Measurements from ENCODE around the gene JUND. TPM values are rescaled to one million over a fixed set of nuclear protein-coding genes. Genes with fewer than 3 reads are reported as not detected.

Gene JUND
- total RNA-seq, 1 donor from 2014 or later = 225 TPM

DNA sequence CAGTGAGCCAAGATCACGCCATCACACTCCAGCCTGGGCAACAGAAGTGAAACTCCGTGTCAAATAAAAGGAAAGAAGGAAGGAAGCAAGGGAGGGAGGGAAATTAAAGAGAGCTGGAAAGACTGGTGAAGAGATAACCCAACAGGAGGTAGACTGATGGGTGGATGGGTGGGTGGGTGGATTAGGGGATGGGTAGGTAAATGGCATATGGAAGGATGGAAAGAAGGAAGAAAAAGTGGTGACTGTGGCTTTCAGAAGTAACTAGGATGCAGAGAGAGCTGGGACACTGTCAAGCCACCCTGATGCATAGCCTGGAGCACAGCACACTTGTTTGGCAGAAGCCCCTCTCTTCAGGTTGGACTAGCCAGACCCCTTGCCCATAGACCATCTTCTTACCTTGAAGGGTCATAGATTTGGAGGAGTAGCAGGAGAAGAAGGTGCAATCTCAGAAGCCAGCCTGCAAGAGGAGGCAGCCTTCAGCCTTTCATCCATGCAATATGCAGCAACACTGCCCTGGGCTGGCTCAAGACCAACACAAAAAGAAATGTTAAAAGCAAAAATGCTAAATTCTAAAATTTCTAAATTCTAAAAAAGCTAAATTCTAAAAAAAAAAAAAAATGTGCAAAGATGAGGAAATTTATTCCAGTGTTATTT is 12.2 kb downstream of the JUND start:
- ATAC-seq (ENCODE audit: low read depth) = no peak
- Mint-ChIP-seq H3K27me3 (no peaks in the 10 kb centered on the region), H3K9me3 (no peaks in the 10 kb centered on the region), H3K4me3 (no peak overlapping the region), H3K36me3 (ENCODE audit: low read depth) (peaks cover 52% of the 10 kb centered on the region), H3K27ac (no peak overlapping the region), H3K4me1 (peaks cover 8% of the 10 kb centered on the region)
- CTCF ChIA-PET = interaction anchor here (1.0 to 3.0 kb wide), 4 partner anchors 10 to 61 kb away, joined by 3 to 11 read pairs (median 4); partner anchors contain the start of gene LSM4
- no peak for DNase-seq
- intact Hi-C loops (cut with micrococcal nuclease) = no loop called here
- TF ChIP-seq, protein P1, sequence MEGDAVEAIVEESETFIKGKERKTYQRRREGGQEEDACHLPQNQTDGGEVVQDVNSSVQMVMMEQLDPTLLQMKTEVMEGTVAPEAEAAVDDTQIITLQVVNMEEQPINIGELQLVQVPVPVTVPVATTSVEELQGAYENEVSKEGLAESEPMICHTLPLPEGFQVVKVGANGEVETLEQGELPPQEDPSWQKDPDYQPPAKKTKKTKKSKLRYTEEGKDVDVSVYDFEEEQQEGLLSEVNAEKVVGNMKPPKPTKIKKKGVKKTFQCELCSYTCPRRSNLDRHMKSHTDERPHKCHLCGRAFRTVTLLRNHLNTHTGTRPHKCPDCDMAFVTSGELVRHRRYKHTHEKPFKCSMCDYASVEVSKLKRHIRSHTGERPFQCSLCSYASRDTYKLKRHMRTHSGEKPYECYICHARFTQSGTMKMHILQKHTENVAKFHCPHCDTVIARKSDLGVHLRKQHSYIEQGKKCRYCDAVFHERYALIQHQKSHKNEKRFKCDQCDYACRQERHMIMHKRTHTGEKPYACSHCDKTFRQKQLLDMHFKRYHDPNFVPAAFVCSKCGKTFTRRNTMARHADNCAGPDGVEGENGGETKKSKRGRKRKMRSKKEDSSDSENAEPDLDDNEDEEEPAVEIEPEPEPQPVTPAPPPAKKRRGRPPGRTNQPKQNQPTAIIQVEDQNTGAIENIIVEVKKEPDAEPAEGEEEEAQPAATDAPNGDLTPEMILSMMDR (IDR thresholded peaks at IDR 0.05) = no peak
- POLR2A ChIA-PET = interaction anchor here (0.6 to 20.0 kb wide), 8 partner anchors 8 to 289 kb away, joined by 3 to 857 read pairs (median 4); partner anchors contain the start of gene LSM4

GRCh38 chr19:18266771-18267686 is 14.4 kb downstream of the JUND start:
- TF ChIP-seq, protein P1 (IDR thresholded peaks at IDR 0.05) = no peak
- DNase-seq (no peak), ATAC-seq (ENCODE audit: low read depth) (no peak)
- H3K27ac Mint-ChIP-seq = no peak overlapping the region
- intact Hi-C loops (cut with micrococcal nuclease) = no loop called here
- POLR2A ChIA-PET = no interaction called here
- no peaks in the 10 kb centered on the region for H3K27me3 Mint-ChIP-seq
- CTCF ChIA-PET = no interaction called here
- H3K36me3 Mint-ChIP-seq (ENCODE audit: low read depth) = peaks cover 51% of the 10 kb centered on the region
- H3K9me3 Mint-ChIP-seq = no peaks in the 10 kb centered on the region
- no peak overlapping the region for H3K4me3 Mint-ChIP-seq
- peaks cover 2% of the 10 kb centered on the region for H3K4me1 Mint-ChIP-seq

DNA sequence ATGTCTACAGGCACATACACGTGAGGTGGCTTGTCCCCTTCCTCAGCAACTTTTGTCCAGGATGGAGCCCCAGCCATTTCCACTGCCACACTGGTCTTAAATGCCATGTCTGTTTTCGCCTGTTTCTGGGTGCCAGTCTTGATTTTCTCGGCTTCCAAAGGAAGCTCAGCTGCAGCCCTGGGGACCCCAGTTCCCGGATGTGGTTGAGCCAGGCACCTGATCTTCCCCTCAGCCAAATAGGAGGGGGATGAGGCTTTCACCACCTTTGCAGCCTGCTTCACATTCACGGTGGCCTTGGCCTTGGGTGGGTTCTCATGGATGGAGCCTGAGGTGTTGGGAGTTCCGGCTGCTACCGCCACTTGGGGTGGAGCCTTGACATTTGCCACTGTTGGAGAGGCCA is 15.8 kb downstream of the JUND start:
- ChIA-PET POLR2A (interaction anchor here (0.6 kb wide), 1 partner anchor 1682 kb away, joined by 4 read pairs; no protein-coding TSS in a partner anchor), CTCF (no interaction called here)
- Mint-ChIP-seq H3K27me3 (no peaks in the 10 kb centered on the region), H3K27ac (no peak overlapping the region), H3K36me3 (ENCODE audit: low read depth) (peaks cover 54% of the 10 kb centered on the region), H3K9me3 (no peaks in the 10 kb centered on the region), H3K4me3 (no peak overlapping the region), H3K4me1 (no peaks in the 10 kb centered on the region)
- DNase-seq (no peak), ATAC-seq (ENCODE audit: low read depth) (no peak)
- intact Hi-C loops (cut with micrococcal nuclease) = no loop called here
- TF ChIP-seq, protein P1 (IDR thresholded peaks at IDR 0.05) = no peak

GRCh38 chr19:18264971-18265540 is 16.4 kb downstream of the JUND start:
- Mint-ChIP-seq H3K9me3 (no peaks in the 10 kb centered on the region), H3K27me3 (no peaks in the 10 kb centered on the region), H3K4me3 (no peak overlapping the region), H3K27ac (no peak overlapping the region), H3K4me1 (no peaks in the 10 kb centered on the region), H3K36me3 (ENCODE audit: low read depth) (peaks cover 55% of the 10 kb centered on the region)
- CTCF ChIA-PET = no interaction called here
- TF ChIP-seq, protein P1 (IDR thresholded peaks at IDR 0.05) = no peak
- ATAC-seq (ENCODE audit: low read depth) (no peak), DNase-seq (no peak)
- intact Hi-C loops (cut with micrococcal nuclease) = no loop called here
- POLR2A ChIA-PET = interaction anchor here (0.7 kb wide), 1 partner anchor 94 kb away, joined by 3 read pairs; no protein-coding TSS in a partner anchor

All from activated B cell treated with CpG ODN at 0.5 μM for 24 hours (primary cell).